H9 (cell line): ENCODE results near the gene OR51L1. TPM values are rescaled to one million over a fixed set of nuclear protein-coding genes. Genes with fewer than 3 reads are reported as not detected.

ENCODE experiments used
- DNase-seq: peaks from one replicate; pipeline ENCODE4 v3.0.0-alpha.2; 2017
- H2AFZ ChIP-seq: one replicate; pipeline ENCODE4 v1.6.1; 2013; ENCODE audit warnings: mild to moderate bottlenecking, low read length, control low read depth, moderate library complexity
- H2AK5ac ChIP-seq: 2 replicates; pipeline ENCODE4 v1.6.1; 2013; ENCODE audit warnings: low read length, control low read depth, mixed read lengths; ENCODE audit not compliant: insufficient read length
- H2BK120ac ChIP-seq: one replicate; pipeline ENCODE4 v1.6.1; 2013; ENCODE audit warnings: low read depth, mild to moderate bottlenecking, low read length, control low read depth, inconsistent platforms; ENCODE audit not compliant: poor library complexity, severe bottlenecking
- H2BK12ac ChIP-seq: 2 replicates; pipeline ENCODE4 v1.6.1; 2013; ENCODE audit warnings: low read length, control low read depth, mixed read lengths, low read depth; ENCODE audit not compliant: insufficient read length
- H2BK15ac ChIP-seq: 2 replicates; pipeline ENCODE4 v1.6.1; 2013; ENCODE audit warnings: low read depth, low read length, control low read depth
- H2BK20ac ChIP-seq: one replicate; pipeline ENCODE4 v1.6.1; 2013; ENCODE audit warnings: low read depth, mild to moderate bottlenecking, low read length, control low read depth, inconsistent platforms; ENCODE audit not compliant: poor library complexity, severe bottlenecking
- H2BK5ac ChIP-seq: 2 replicates; pipeline ENCODE4 v1.6.1; 2013; ENCODE audit warnings: low read length, control low read depth, mixed read lengths; ENCODE audit not compliant: insufficient read length
- H3K14ac ChIP-seq: 2 replicates; pipeline ENCODE4 v1.6.1; 2013; ENCODE audit warnings: low read length, control low read depth; ENCODE audit not compliant: insufficient read depth
- H3K18ac ChIP-seq: 2 replicates; pipeline ENCODE4 v1.6.1; 2013; ENCODE audit warnings: low read depth, mild to moderate bottlenecking, mixed read lengths, low read length, control low read depth; ENCODE audit not compliant: insufficient read length
- H3K23ac ChIP-seq: 2 replicates; pipeline ENCODE4 v1.6.1; 2013; ENCODE audit warnings: low read length, control low read depth, mixed read lengths, low read depth; ENCODE audit not compliant: insufficient read length
- H3K23me2 ChIP-seq: 2 replicates; pipeline ENCODE4 v1.6.1; 2013; ENCODE audit warnings: low read depth, mild to moderate bottlenecking, mixed read lengths, low read length, control low read depth; ENCODE audit not compliant: insufficient read length, poor library complexity, severe bottlenecking
- H3K27ac ChIP-seq: 2 replicates; pipeline ENCODE4 v1.5.1; 2013; ENCODE audit warnings: low read length, control low read depth, mixed read lengths, low read depth; ENCODE audit not compliant: insufficient read length
- H3K27me3 ChIP-seq: 2 replicates; pipeline ENCODE4 v1.6.1; 2013; ENCODE audit warnings: low read length, control low read depth, inconsistent platforms; ENCODE audit not compliant: insufficient read depth
- H3K4ac ChIP-seq: 2 replicates; pipeline ENCODE4 v1.6.1; 2013; ENCODE audit warnings: low read depth, mild to moderate bottlenecking, control low read depth, inconsistent platforms, low read length, moderate library complexity
- H3K4me1 ChIP-seq: 2 replicates; pipeline ENCODE4 v1.6.1; 2013; ENCODE audit warnings: low read length, control low read depth, inconsistent platforms; ENCODE audit not compliant: insufficient read depth
- H3K4me2 ChIP-seq: 2 replicates; pipeline ENCODE4 v1.6.1; 2013; ENCODE audit warnings: low read length, control low read depth, mixed read lengths; ENCODE audit not compliant: insufficient read length, insufficient read depth
- H3K56ac ChIP-seq: 2 replicates; pipeline ENCODE4 v1.6.1; 2013; ENCODE audit warnings: low read depth, mild to moderate bottlenecking, mixed read lengths, low read length, control low read depth; ENCODE audit not compliant: insufficient read length
- H3K79me1 ChIP-seq: 2 replicates; pipeline ENCODE4 v1.6.1; 2013; ENCODE audit warnings: low read depth, mild to moderate bottlenecking, moderate library complexity, low read length, control low read depth, inconsistent platforms; ENCODE audit not compliant: insufficient read depth, poor library complexity, severe bottlenecking
- H3K79me2 ChIP-seq: 2 replicates; pipeline ENCODE4 v1.6.1; 2013; ENCODE audit warnings: low read length, control low read depth, inconsistent platforms; ENCODE audit not compliant: insufficient read depth
- H3K9ac ChIP-seq: 2 replicates; pipeline ENCODE4 v1.6.1; 2013; ENCODE audit warnings: low read length, control low read depth, mixed read lengths; ENCODE audit not compliant: insufficient read length; ENCODE audit errors: extremely low read depth
- H3K9me3 ChIP-seq: one replicate; pipeline ENCODE4 v1.6.1; 2013; ENCODE audit warnings: low read depth, low read length, inconsistent platforms; ENCODE audit not compliant: control insufficient read depth
- H3T11ph ChIP-seq: one replicate; pipeline ENCODE4 v1.6.1; 2013; ENCODE audit warnings: mild to moderate bottlenecking, low read length, control low read depth, inconsistent platforms
- H4K20me1 ChIP-seq: one replicate; pipeline ENCODE4 v1.6.1; 2013; ENCODE audit not compliant: control insufficient read depth, insufficient read length, insufficient read depth
- H4K5ac ChIP-seq: 2 replicates; pipeline ENCODE4 v1.6.1; 2013; ENCODE audit warnings: low read depth, mild to moderate bottlenecking, mixed read lengths, low read length, control low read depth; ENCODE audit not compliant: insufficient read length
- H4K8ac ChIP-seq: replicated peaks from 2 replicates; pipeline ENCODE4 v1.6.1; 2013; ENCODE audit warnings: low read length, control low read depth, mixed read lengths, low read depth; ENCODE audit not compliant: insufficient read length
- H4K91ac ChIP-seq: 2 replicates; pipeline ENCODE4 v1.6.1; 2013; ENCODE audit warnings: low read depth, mild to moderate bottlenecking, moderate library complexity, mixed read lengths, low read length, control low read depth; ENCODE audit not compliant: insufficient read length
- H3K27ac Mint-ChIP-seq, 3 experiments: 2 replicates in 2 of 3; 3 replicates in 1 of 3; pipeline ENCODE4 v1.8.0; 2020 to 2021; ENCODE audit warnings: mixed read lengths in 3 of 3, mild to moderate bottlenecking in 1 of 3, moderate library complexity in 1 of 3
- H3K27me3 Mint-ChIP-seq: 2 replicates; pipeline ENCODE4 v1.8.0; 2021; ENCODE audit warnings: low read depth, mild to moderate bottlenecking, moderate library complexity, mixed read lengths
- H3K36me3 Mint-ChIP-seq, 3 experiments: 2 replicates in 2 of 3; 3 replicates in 1 of 3; pipeline ENCODE4 v1.8.0; 2020 to 2021; ENCODE audit warnings: low read depth in 3 of 3, mixed read lengths in 3 of 3; ENCODE audit not compliant: insufficient read depth in 1 of 3
- H3K4me1 Mint-ChIP-seq, 2 experiments: 2 replicates each; pipeline ENCODE4 v1.8.0; 2020; ENCODE audit warnings: mixed read lengths in 2 of 2
- H3K4me3 Mint-ChIP-seq, 2 experiments: 2 replicates in 1 of 2; 3 replicates in 1 of 2; pipeline ENCODE4 v1.8.0; 2020 to 2021; ENCODE audit warnings: mild to moderate bottlenecking in 2 of 2, mixed read lengths in 2 of 2, moderate library complexity in 1 of 2
- H3K9me3 Mint-ChIP-seq, 2 experiments: 2 replicates in 1 of 2; 3 replicates in 1 of 2; pipeline ENCODE4 v1.8.0; 2020; ENCODE audit warnings: mild to moderate bottlenecking in 2 of 2, mixed read lengths in 2 of 2, moderate library complexity in 1 of 2
- CTCF ChIP-seq: fragments of 200-600 bp; sonication (generic); conservative IDR thresholded peaks from 3 replicates; pipeline ENCODE4 v1.8.0; 2021; ENCODE audit warnings: antibody characterized with exemption, mild to moderate bottlenecking
- WGBS: extraction: QIAGEN DNeasy Blood & Tissue Kit; methylation state at CpG from one replicate; pipeline ENCODE4 v1.1.7; 2013; ENCODE audit warnings: missing lambda C conversion rate, low lambda C conversion rate, mixed read lengths; ENCODE audit not compliant: insufficient read length; ENCODE audit errors: extremely low coverage; 5-methylcytosine and 5-hydroxymethylcytosine counted together
- total RNA-seq: library from RNA; stranded (reverse); gene quantifications from 2 replicates; pipeline ENCODE4 v1.2.1, GENCODE V29; 2021

The OR51L1 gene
- total RNA-seq, 1 experiment from 2014 or later = not detected

- DNase-seq = no peak
- Histone ChIP-seq H4K8ac (no peak overlapping the region), H2BK12ac (no peak overlapping the region), H3K56ac (no peak overlapping the region), H3K79me2 (no peaks in the 10 kb centered on the region), H2AFZ (no peak overlapping the region), H4K91ac (no peak overlapping the region), H3K18ac (no peak overlapping the region), H3K4me1 (no peaks in the 10 kb centered on the region), H3K79me1 (no peaks in the 10 kb centered on the region), H3K14ac (no peak overlapping the region), H3T11ph (no peak overlapping the region), H2BK5ac (no peak overlapping the region), H3K4ac (no peak overlapping the region), H3K23me2 (no peaks in the 10 kb centered on the region), H3K27me3 (no peaks in the 10 kb centered on the region), H3K27ac (no peak overlapping the region), H4K5ac (no peak overlapping the region), H2BK15ac (no peak overlapping the region), H4K20me1 (no peaks in the 10 kb centered on the region), H2BK20ac (no peak overlapping the region), H3K9ac (no peak overlapping the region), H3K9me3 (no peaks in the 10 kb centered on the region), H2AK5ac (no peak overlapping the region), H2BK120ac (no peak overlapping the region), H3K4me2 (no peak overlapping the region), H3K23ac (no peak overlapping the region)
- no CpG with 5 or more reads among the region's 4 CpGs for WGBS
- 0 out of 4 replicates have a peak, but pooled peaks cover 0 to 3% of the 10 kb centered on the region in 2 experiments for H3K4me1 Mint-ChIP-seq
- no peak overlapping the region for H3K4me3 Mint-ChIP-seq
- H3K9me3 Mint-ChIP-seq = no peaks in the 10 kb centered on the region
- no peak for TF ChIP-seq CTCF
- no peak overlapping the region for H3K27ac Mint-ChIP-seq
- peaks cover 2% of the 10 kb centered on the region; the same call in 1 of the 2 replicates for H3K27me3 Mint-ChIP-seq
- no peaks in the 10 kb centered on the region for H3K36me3 Mint-ChIP-seq
These were observed 37.3 kb upstream of the OR51L1 start for GRCh38 chr11:4957396-4957795.
